K562 (cell line): ENCODE results near the gene DOCK7. TPM values are rescaled to one million over a fixed set of nuclear protein-coding genes. Genes with fewer than 3 reads are reported as not detected.

Experiments
- CBX3 ChIP-seq, 2 experiments: IDR thresholded peaks; 1 replicate in 1 of 2; 2 replicates in 1 of 2; pipeline ENCODE4 v1.6.1; 2012; ENCODE audit warnings: inconsistent platforms in 2 of 2, low read length in 2 of 2, borderline replicate concordance in 1 of 2, control low read depth in 1 of 2
- CSDE1 ChIP-seq, 2 experiments: fragments of 450-650 bp; IDR thresholded peaks; 2 replicates each; pipeline ENCODE4 v1.6.1; 2016; ENCODE audit warnings: mild to moderate bottlenecking in 1 of 2
- EWSR1 ChIP-seq: fragments of 450-650 bp; IDR thresholded peaks from 2 replicates; pipeline ENCODE4 v1.6.1; 2018; ENCODE audit warnings: borderline replicate concordance, mild to moderate bottlenecking, low read depth, moderate library complexity; ENCODE audit not compliant: partially characterized antibody
- FOXP4 ChIP-seq: sonication (generic); formaldehyde crosslinking; IDR thresholded peaks from 2 replicates; pipeline ENCODE4 v1.8.0; 2022; ENCODE audit warnings: mild to moderate bottlenecking, missing genetic modification reagents, borderline replicate concordance
- GTF2A2 ChIP-seq: IDR thresholded peaks from 2 replicates; pipeline ENCODE4 v1.6.1; 2016; ENCODE audit warnings: mild to moderate bottlenecking, missing genetic modification characterization, missing compliant biosample characterization
- HES1 ChIP-seq: fragments of 450-650 bp; IDR thresholded peaks from 2 replicates; pipeline ENCODE4 v1.6.1; 2016; ENCODE audit warnings: low read depth, mild to moderate bottlenecking, moderate library complexity
- HEY1 ChIP-seq: fragments of 250-450 bp; sonication (Bioruptor Pico); IDR thresholded peaks from 2 replicates; pipeline ENCODE4 v1.5.0; 2020; ENCODE audit warnings: mild to moderate bottlenecking, moderate library complexity, borderline replicate concordance
- KDM4B ChIP-seq, 2 experiments: fragments of 450-650 bp in 1 of 2; sonication (generic) in 1 of 2; IDR thresholded peaks; 2 replicates each; pipeline ENCODE4 v1.6.1; 2016 to 2017; ENCODE audit warnings: borderline replicate concordance in 2 of 2, antibody characterized with exemption in 1 of 2, low read depth in 1 of 2, mild to moderate bottlenecking in 1 of 2
- NR1H2 ChIP-seq: sonication (generic); formaldehyde crosslinking; IDR thresholded peaks from 2 replicates; pipeline ENCODE4 v1.4.0; 2020; ENCODE audit warnings: mild to moderate bottlenecking, missing genetic modification reagents
- NR2C2 ChIP-seq, 2 experiments: fragments of 200-800 bp in 1 of 2; sonication (Bioruptor generic) in 1 of 2; sonication (generic) in 1 of 2; formaldehyde crosslinking in 1 of 2; IDR thresholded peaks; 2 replicates each; pipeline versions ENCODE4 v1.6.1 to v1.8.0; 2016 to 2022; ENCODE audit warnings: mild to moderate bottlenecking in 1 of 2, missing compliant biosample characterization in 1 of 2, missing genetic modification characterization in 1 of 2, missing genetic modification reagents in 1 of 2
- NR2F6 ChIP-seq: fragments of 450-650 bp; formaldehyde crosslinking; IDR thresholded peaks from 2 replicates; pipeline ENCODE4 v1.4.0; 2020; ENCODE audit warnings: mild to moderate bottlenecking
- NUFIP1 ChIP-seq: fragments of 450-650 bp; IDR thresholded peaks from 2 replicates; pipeline ENCODE4 v1.6.1; 2018; ENCODE audit not compliant: partially characterized antibody
- PHB2 ChIP-seq: fragments of 450-650 bp; IDR thresholded peaks from 2 replicates; pipeline ENCODE4 v1.6.1; 2017; ENCODE audit warnings: low read depth
- PKNOX1 ChIP-seq: fragments of 450-650 bp; IDR thresholded peaks from 2 replicates; pipeline ENCODE4 v1.6.1; 2016
- POLR2A ChIP-seq: fragments of 450-650 bp; conservative IDR thresholded peaks from 2 replicates; pipeline ENCODE4 v1.6.1; 2016
- POLR2B ChIP-seq: fragments of 450-650 bp; IDR thresholded peaks from 2 replicates; pipeline ENCODE4 v1.6.1; 2018; ENCODE audit warnings: low read depth; ENCODE audit not compliant: partially characterized antibody
- PTRF ChIP-seq: fragments of 450-650 bp; IDR thresholded peaks from 2 replicates; pipeline ENCODE4 v1.6.1; 2016; ENCODE audit warnings: mild to moderate bottlenecking, missing genetic modification characterization, missing compliant biosample characterization
- SIN3B ChIP-seq: fragments of 450-650 bp; IDR thresholded peaks from 2 replicates; pipeline ENCODE4 v1.6.1; 2017; ENCODE audit warnings: low read depth, mild to moderate bottlenecking, moderate library complexity
- SIRT6 ChIP-seq: IDR thresholded peaks from one replicate; pipeline ENCODE4 v1.6.1; 2012; ENCODE audit warnings: low read depth, mild to moderate bottlenecking, control low read depth, inconsistent platforms, low read length, moderate library complexity
- SP2 ChIP-seq: IDR thresholded peaks from 2 replicates; pipeline ENCODE4 v1.6.1; 2011; ENCODE audit warnings: mild to moderate bottlenecking, low read depth, low read length, moderate library complexity; ENCODE audit not compliant: poor library complexity, severe bottlenecking; ENCODE audit errors: extremely low read depth
- TRIM25 ChIP-seq: fragments of 450-650 bp; IDR thresholded peaks from 2 replicates; pipeline ENCODE4 v1.7.0; 2016; ENCODE audit warnings: borderline replicate concordance
- ZC3H8 ChIP-seq: fragments of 450-650 bp; IDR thresholded peaks from 2 replicates; pipeline ENCODE4 v1.6.1; 2017
- ZNF282 ChIP-seq: sonication (generic); formaldehyde crosslinking; IDR thresholded peaks from 2 replicates; pipeline ENCODE4 v1.8.1; 2023; ENCODE audit warnings: missing genetic modification reagents
- ZNF780A ChIP-seq: fragments of 250-450 bp; sonication (Bioruptor Pico); IDR thresholded peaks from 2 replicates; pipeline ENCODE4 v1.5.0; 2021; ENCODE audit warnings: mild to moderate bottlenecking
- polyA plus RNA-seq, 8 experiments: library from polyadenylated mRNA; depleted of rRNA in 4 of 8; stranded (reverse) in 5 of 8; unstranded in 3 of 8; fragments of >200 nt; fragmentation: Nextera tagmentation in 2 of 8; fragmentation: Illumina TruSeq in 1 of 8; extraction: Ambion mirVana in 2 of 8; extraction: Trizol in 1 of 8; gene quantifications; 2 replicates each; pipeline versions ENCODE4 v1.2.1 to v1.2.3, GENCODE V29; 2011 to 2014; ENCODE audit warnings: inconsistent platforms in 1 of 8, missing spikeins in 1 of 8
- total RNA-seq, 7 experiments: library from RNA; depleted of rRNA in 6 of 7; stranded (reverse); fragments of >200 nt in 6 of 7; fragmentation: Illumina TruSeq in 2 of 7; extraction: Trizol in 2 of 7; gene quantifications; 2 replicates each; pipeline versions ENCODE4 v1.2.1 to v1.2.3, GENCODE V29; 2011 to 2021; ENCODE audit warnings: low replicate concordance in 1 of 7

Gene DOCK7
- total and polyA plus RNA-seq, 9 of the 15 experiments (the other 6 are each of a cell fraction or from before 2014, with no cell fraction given) = 4.9 to 35.1 (median 12.6) TPM

GRCh38 chr1:62436466-62437272 lies 251.5 kb downstream of the DOCK7 start, which contains the start of gene USP1 (continued):
- TF ChIP-seq HEY1 (CRISPR knock-in tag) = no peak
- TF ChIP-seq NUFIP1 = no peak
- TF ChIP-seq POLR2A = peak; percentile 85
- no peak for TF ChIP-seq TRIM25
- no peak for TF ChIP-seq ZC3H8
- TF ChIP-seq EWSR1 = no peak
- no peak for TF ChIP-seq CSDE1 (IDR thresholded peaks at IDR 0.05)
- TF ChIP-seq NR2F6 (CRISPR knock-in tag) = no peak
- TF ChIP-seq SIRT6 = no peak
- TF ChIP-seq PKNOX1 = peak; percentile 86
- no peak for TF ChIP-seq FOXP4 (CRISPR knock-in tag)
- TF ChIP-seq SIN3B = 0 out of 2 replicates have a peak, but pooled peaks have one; percentile 40
- TF ChIP-seq KDM4B (IDR thresholded peaks at IDR 0.05; ENCODE audit: borderline replicate concordance in 2 of 2, low read depth in 1 of 2) = peak in 1 of 2 experiments; percentile 29; a peak in 1 of 4 replicates
- no peak for TF ChIP-seq PHB2
- TF ChIP-seq SP2 = no peak
- peak; percentile 80 for TF ChIP-seq POLR2B
- no peak for TF ChIP-seq PTRF
- TF ChIP-seq NR1H2 = 0 out of 2 replicates have a peak, but pooled peaks have one; percentile 54
- TF ChIP-seq GTF2A2 (tag) = no peak
- TF ChIP-seq HES1 = no peak
- no peak for TF ChIP-seq NR2C2 (CRISPR knock-in tag; IDR thresholded peaks at IDR 0.05)
- TF ChIP-seq NR2C2 (tag; IDR thresholded peaks at IDR 0.05) = peak; percentile 41; the same call in 1 of the 2 replicates
- TF ChIP-seq ZNF780A (CRISPR knock-in tag) = no peak
- no peak; a peak in 1 of 3 replicates for TF ChIP-seq CBX3 (IDR thresholded peaks at IDR 0.05; ENCODE audit: borderline replicate concordance in 1 of 2, low read length in 2 of 2)
- no peak for TF ChIP-seq ZNF282
